Eye (tissue), 1 donor: ENCODE results near the gene TBC1D3I.
"Not testable (repeated sequence)": the region's sequence is repeated elsewhere in the genome, so short reads cannot be mapped to it uniquely, and the experiment has no call there.

Source experiments
- DNase-seq: peaks from one replicate; pipeline ENCODE4 v3.0.0-alpha.2; 2015

Gene TBC1D3I

DNA sequence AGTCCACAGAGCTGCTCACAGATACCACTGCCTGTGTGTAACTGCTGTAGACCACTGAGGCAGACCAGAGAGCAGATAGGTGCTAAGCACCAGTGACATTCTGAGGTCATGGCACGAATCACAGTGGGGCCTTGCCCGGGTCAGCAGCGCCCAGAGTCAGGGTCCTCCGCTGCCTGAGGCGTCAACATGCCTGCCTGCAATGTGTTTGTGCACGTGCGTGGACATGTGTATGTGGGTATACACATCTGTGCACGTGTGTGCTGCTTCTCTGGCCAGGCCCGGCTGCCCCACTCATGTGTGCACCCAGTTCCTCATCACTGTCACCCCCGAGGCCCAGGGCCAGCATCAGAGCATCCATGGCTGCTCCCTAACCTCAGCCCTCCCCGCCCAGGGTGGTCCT, at the start of gene TBC1D3I:
Gene TBC1D3I (minus strand): TSS at position 101 of the 400 bp plus-strand sequence. CDS start 1,585 bp downstream, outside the sequence.
- not testable (repeated sequence) for DNase-seq

DNA sequence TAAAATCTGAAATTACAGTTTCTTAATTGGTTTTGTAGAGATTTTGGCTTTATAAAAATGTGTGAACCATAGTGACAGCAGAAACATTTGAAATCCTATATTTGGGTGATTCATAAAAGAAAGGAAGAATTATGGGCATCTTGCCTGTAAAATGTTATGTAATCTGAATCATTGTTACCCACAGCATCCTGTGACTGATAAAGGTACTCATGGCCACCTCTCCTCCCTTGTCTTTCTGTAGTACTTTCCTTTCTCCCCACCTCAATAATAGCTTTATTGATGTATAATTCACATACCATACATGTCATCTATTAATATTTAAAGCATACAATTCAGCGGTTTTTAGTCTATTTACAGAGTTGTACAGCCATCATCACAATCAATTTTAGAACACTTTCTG, 30.8 kb upstream of the TBC1D3I start:
- not testable (repeated sequence) for DNase-seq

GRCh38 chr17:36289965-36290612, 25.7 kb upstream of the TBC1D3I start:
- DNase-seq = not testable (repeated sequence)

- DNase-seq = not testable (repeated sequence)
Measured at GRCh38 chr17:36284219-36284618, 19.8 kb upstream of the TBC1D3I start.

- DNase-seq = not testable (repeated sequence)
Measured at GRCh38 chr17:36283256-36283655, 18.9 kb upstream of the TBC1D3I start.

GRCh38 chr17:36242046-36242445, 22.3 kb downstream of the TBC1D3I start:
- DNase-seq = not testable (repeated sequence)

GRCh38 chr17:36229644-36230043, 34.7 kb downstream of the TBC1D3I start:
- not testable (repeated sequence) for DNase-seq

DNA sequence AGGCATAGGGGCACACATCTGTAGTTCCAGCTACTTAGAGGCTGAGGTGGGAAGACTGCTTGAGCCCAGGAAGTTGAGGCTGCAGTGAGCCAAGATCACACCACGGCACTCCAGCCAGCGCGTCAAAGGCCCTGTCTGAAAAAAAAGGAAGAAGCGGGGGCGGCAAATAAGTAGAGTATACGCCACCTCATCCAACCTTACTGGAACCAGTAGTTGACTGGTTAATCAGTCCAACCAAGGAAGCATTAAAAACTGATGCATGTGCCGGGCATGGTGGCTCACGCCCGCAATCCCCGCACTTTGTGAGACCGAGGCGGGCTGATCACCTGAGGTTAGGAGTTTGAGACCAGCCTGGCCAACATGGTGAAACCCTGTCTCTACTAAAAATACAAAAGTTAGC, 41.4 kb downstream of the TBC1D3I start:
- not testable (repeated sequence) for DNase-seq

DNA sequence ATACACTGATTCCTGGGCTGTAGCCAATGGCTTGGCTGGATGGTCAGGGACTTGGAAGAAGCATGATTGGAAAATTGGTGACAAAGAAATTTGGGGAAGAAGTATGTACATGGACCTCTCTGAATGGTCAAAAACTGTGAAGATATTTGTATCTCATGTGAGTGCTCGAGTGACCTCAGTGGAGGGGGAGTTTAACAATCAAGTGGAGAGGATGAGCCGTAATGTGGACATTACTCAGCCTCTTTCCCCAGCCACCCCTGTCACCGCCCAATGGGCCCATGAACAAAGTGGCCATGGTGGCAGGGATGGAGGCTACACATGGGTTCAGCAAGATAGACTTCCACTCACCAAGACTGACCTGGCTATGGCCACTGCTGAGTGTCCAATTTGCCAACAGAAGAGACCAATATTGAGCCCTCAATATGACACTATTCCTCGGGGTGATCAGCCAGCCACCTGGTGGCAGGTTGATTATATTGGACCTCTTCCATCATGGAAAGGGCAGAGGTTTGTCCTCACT, 42.7 kb downstream of the TBC1D3I start:
- DNase-seq = not testable (repeated sequence)

DNA sequence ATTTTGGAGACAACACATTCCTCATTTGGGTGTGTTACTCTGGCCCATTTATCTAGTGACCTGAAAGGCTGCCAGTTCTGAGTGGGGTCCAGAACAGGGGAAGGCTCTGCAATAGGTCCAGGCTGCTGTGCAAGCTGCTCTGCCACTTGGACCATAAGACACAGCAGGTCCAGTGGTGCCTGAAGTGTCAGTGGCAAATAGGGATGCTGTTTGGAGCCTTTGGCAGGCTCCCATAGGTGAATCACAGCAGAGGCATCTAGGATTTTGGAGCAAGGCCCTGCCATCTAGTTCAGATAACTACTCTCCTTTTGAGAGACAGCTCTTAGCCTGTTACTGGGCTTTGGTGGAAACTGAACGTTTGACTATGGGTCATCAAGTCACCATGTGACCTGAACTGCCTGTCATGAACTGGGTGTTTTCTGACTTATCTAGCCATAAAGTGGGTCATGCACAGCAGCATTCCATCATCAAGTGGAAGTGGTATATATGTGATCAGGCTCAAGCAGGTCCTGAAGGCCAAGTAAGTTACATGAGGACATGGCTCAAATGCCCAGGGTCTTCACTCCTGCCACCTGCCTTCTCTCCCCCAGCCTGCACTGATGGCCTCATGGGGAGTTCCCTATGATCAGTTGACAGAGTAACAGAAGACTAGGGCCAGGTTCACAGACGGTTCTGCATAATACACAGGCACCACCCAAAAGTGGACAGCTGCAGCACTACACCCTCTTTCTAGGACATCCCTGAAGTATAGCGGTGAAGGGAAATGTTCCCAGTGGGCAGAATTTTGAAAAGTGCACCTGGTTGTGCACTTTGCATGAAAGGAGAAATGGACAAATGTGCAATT, 43.4 kb downstream of the TBC1D3I start:
- DNase-seq = not testable (repeated sequence)

DNA sequence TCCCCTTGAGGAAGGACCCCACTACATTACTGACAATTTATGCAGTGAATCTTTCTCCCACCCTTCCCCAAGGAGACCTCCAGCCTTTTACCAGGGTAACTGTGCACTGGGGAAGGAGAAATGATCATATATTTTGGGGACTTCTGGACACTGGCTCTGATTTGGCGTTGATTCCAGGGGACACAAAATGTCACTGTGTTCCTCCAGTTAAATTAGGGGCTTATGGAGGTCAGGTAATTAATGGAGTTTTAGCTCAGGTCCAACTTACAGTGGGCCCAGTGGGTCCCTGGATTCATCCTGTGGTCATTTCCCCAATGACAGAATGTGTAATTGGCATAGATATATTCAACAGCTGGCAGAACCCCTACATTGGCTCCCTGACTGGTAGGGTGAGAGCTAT, 44.8 kb downstream of the TBC1D3I start:
- DNase-seq = not testable (repeated sequence)

DNA sequence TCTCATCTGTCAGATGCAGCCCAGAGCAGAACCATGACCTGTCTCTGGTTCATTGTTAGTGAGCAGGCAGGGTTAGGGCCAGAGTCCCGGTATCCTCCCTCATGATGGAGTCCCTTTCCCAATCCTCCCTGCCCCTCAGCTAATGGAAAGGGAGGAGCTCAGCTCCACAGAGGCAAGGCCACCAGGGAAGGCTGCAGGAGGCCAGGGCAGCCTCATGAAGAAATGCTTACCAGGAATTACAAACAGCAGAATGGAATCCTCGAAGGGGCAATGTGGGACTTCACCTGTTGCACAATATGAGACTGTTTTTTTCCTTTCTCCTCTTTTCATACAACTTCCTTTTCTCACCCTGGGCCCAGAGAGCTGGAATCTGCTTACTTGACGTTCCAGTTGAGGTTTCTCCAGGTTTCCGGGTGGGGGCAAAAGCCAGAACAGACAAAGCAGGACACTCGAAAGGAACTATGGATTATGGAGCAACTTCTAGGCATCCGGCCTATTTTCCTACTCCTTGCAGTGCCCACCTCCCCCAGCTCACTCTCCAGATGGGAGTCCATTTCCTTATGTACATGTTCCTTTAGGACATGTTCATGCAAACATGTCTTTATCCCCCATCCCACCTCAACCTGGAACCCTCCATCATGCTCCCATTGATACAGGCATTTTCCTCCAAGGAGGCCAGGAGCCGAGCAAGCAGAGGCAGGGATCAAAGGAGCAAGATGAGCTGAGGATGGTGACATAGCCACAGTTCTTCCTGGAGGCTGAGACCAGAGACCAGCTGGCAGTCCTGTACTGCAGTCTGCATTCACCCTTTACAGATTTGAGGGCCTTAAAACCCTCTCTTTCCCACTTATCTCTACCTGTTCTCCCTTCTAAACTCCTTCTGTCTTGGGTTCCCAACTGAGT, 48.7 kb downstream of the TBC1D3I start:
- not testable (repeated sequence) for DNase-seq

GRCh38 chr17:36214918-36215317, 49.5 kb downstream of the TBC1D3I start:
- no peak for DNase-seq

DNA sequence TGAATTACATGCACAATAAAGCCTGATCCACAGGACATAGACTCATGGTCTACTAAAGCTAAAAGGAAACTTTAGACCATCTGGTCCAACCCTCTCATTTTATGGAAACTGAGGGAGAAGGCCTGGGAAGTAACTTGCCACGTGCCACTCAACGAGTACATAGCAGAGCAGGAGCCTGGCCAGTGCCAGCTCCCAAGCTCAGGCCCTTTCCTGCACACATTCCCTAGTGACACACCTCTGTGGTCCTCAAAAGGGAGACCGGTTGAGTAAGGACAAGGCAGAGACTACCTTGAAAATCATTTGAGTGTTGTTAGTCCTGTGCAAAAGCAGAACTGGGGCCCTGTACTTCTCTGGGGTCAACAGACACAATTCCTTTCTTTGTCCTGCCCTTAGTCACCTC, 50.7 kb downstream of the TBC1D3I start:
- DNase-seq = no peak

DNA sequence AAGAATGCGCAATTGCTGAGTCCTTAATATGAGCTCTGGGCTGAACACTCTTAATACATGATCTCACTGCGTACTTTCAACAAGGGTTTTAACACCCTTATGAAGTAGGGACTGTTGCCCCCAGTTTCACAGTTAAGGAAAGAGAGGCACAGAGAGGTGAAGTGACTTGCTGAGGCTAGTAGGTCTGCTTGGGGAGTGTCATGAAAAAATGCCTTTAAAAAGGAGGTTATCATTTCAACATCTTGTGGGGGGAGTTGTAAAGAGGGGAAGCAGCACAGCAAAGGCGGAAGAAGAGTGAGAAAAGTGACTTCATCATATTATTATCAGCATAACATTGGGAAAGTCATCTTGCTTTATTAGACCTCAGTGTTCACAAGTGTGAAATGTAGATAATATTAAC, 51.4 kb downstream of the TBC1D3I start:
- DNase-seq = no peak

- no peak for DNase-seq
Measured at GRCh38 chr17:36212272-36212605, 52.1 kb downstream of the TBC1D3I start.

DNA sequence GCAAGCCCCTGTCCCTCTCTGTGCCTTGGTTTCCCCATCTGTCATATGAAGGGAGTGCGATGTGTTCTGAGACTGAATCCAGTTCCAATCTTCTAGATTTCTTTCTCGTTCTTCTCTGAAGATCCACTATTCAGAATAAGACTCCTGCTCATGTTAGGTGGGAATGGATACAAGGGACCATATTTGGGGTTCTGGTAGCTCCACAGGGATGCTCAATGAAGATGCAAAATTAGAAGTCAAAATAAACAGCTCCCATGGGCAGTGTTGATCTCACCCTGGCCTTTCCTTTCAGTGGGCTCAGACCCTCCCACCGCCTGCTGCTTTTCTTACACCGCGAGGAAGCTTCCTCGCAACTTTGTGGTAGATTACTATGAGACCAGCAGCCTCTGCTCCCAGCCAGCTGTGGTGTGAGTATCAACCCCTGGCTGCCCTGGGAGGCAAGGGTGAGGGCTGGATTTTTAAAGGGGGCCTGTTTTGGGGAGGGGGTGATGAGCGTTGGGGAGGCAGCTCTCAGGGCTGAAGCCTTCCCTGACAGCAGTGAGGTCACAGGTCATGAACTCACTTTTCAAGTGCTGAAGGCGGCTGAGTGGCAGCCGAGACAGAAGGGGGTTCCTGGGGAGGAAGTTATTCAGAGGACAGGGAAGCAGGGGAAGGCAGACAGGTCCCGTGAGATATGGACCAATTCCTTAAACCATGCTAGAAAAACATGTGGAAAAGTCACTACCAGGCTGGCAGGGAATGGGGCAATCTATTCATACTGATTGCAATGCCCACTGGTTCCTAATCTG, 52.7 kb downstream of the TBC1D3I start:
- not testable (repeated sequence) for DNase-seq

GRCh38 chr17:36210439-36211211, 53.7 kb downstream of the TBC1D3I start, which contains the start of gene CCL4L2:
Gene CCL4L2, plus strand, starts transcription at chr17:36211063.
- not testable (repeated sequence) for DNase-seq

- no peak for DNase-seq
Measured at GRCh38 chr17:36209575-36209974, 54.8 kb downstream of the TBC1D3I start.

GRCh38 chr17:36207383-36207782, 57.0 kb downstream of the TBC1D3I start:
- DNase-seq = not testable (repeated sequence)

DNA sequence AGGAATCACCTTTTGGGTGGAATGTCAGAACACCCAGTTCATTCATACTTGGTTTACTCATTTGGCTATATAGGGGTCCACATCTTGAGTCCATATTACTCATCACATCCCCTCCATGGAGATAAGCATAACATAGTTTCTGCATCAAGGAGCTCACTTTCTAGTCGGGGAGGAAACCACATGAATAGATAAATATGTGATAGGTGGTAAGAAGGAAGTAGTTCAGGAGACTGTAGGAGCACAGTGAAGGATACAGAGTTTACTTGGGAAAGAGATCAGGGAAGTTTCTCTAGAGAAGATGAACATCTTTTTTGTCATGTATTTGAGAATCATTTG, 57.9 kb downstream of the TBC1D3I start:
- not testable (repeated sequence) for DNase-seq
